D721Med (cell line): ENCODE measurements around the gene OR11G2.
"Not testable (repeated sequence)": the region's sequence is repeated elsewhere in the genome, so short reads cannot be mapped to it uniquely, and the experiment has no call there.

Experiments used
- DNase-seq: peaks from one replicate; pipeline ENCODE4 v3.0.0; 2011; ENCODE audit warnings: low spot score; ENCODE audit not compliant: insufficient read length
- FAIRE-seq: peaks from 2 replicates; lab custom pipeline; 2011; peaks lifted over from hg19 to GRCh38; lab: Jason Lieb, UNC
- CTCF ChIP-seq: IDR thresholded peaks from 2 replicates; pipeline ENCODE4 v1.5.1; 2012; ENCODE audit warnings: mild to moderate bottlenecking, control low read depth; ENCODE audit not compliant: insufficient read depth; ENCODE audit errors: missing control alignments

OR11G2 gene

GRCh38 chr14:20223410-20223809 is 32.7 kb downstream of the OR11G2 start, which contains the start of gene OR11H6:
OR11H6 (plus strand) TSS chr14:20223710; CDS start chr14:20223710, 0 bp downstream.
- FAIRE-seq, result no peak

GRCh38 chr14:20228681-20229080 is 38.0 kb downstream of the OR11G2 start, which contains the start of gene OR11H7:
OR11H7 (plus strand) TSS chr14:20228981.
- TF ChIP-seq CTCF, result no peak
- DNase-seq (no peak), FAIRE-seq (no peak)

More at GRCh38 chr14:20223410-20223809, 32.7 kb downstream of the OR11G2 start, which contains the start of gene OR11H6:
- DNase-seq, result no peak
- TF ChIP-seq CTCF, result no peak

GRCh38 chr14:20235415-20235814 is 44.7 kb downstream of the OR11G2 start:
- not testable (repeated sequence) for FAIRE-seq, DNase-seq

- TF ChIP-seq CTCF, result no peak
- FAIRE-seq, result no peak
- no peak for DNase-seq
Measured at GRCh38 chr14:20247646-20248246, 57.0 kb downstream of the OR11G2 start.
